Measurements from ENCODE around the gene MAD2L1BP.
"Not testable (repeated sequence)": the region's sequence is repeated elsewhere in the genome, so short reads cannot be mapped to it uniquely, and the experiment has no call there.

Gene MAD2L1BP

GRCh38 chr6:43635387-43636307 is at the start of gene MAD2L1BP:
MAD2L1BP (plus strand) TSS chr6:43635840; CDS start chr6:43635876, 36 bp downstream.
- peak; percentile 75 for DNase-seq

GRCh38 chr6:43588194-43588593 is 47.4 kb upstream of the MAD2L1BP start:
- no peak for DNase-seq

- DNase-seq: not testable (repeated sequence)
These were observed 46.1 kb upstream of the MAD2L1BP start for GRCh38 chr6:43589564-43589963.

- no peak for DNase-seq
These were observed 41.7 kb upstream of the MAD2L1BP start for GRCh38 chr6:43593938-43594337.

- DNase-seq: no peak
These were observed 35.0 kb upstream of the MAD2L1BP start for GRCh38 chr6:43600595-43600994.

- no peak for DNase-seq
These were observed 31.5 kb upstream of the MAD2L1BP start for GRCh38 chr6:43604174-43604573.

GRCh38 chr6:43606019-43606418 is 29.6 kb upstream of the MAD2L1BP start:
- DNase-seq: no peak

- peak; percentile 29 for DNase-seq
These were observed 27.3 kb upstream of the MAD2L1BP start for GRCh38 chr6:43608310-43608763.

- DNase-seq: no peak
These were observed 26.8 kb upstream of the MAD2L1BP start for GRCh38 chr6:43608807-43609206.

GRCh38 chr6:43609402-43609801 is 26.2 kb upstream of the MAD2L1BP start:
- no peak for DNase-seq

- no peak for DNase-seq
These were observed 25.2 kb upstream of the MAD2L1BP start for GRCh38 chr6:43610431-43610830.

- no peak for DNase-seq
These were observed 21.8 kb upstream of the MAD2L1BP start for GRCh38 chr6:43613721-43614395.

- DNase-seq: no peak
These were observed 21.3 kb upstream of the MAD2L1BP start for GRCh38 chr6:43614396-43614730.

GRCh38 chr6:43616725-43617472 is 18.7 kb upstream of the MAD2L1BP start:
- DNase-seq: no peak

- no peak for DNase-seq
These were observed 14.4 kb upstream of the MAD2L1BP start for GRCh38 chr6:43621078-43621835.

- no peak for DNase-seq
These were observed 13.8 kb upstream of the MAD2L1BP start for GRCh38 chr6:43621836-43622180.

GRCh38 chr6:43622541-43622940 is 13.1 kb upstream of the MAD2L1BP start:
- DNase-seq: no peak

- no peak for DNase-seq
These were observed 11.5 kb upstream of the MAD2L1BP start for GRCh38 chr6:43623880-43624785.

GRCh38 chr6:43624786-43625288 is 10.8 kb upstream of the MAD2L1BP start:
- no peak for DNase-seq

- no peak for DNase-seq
These were observed 10.1 kb upstream of the MAD2L1BP start for GRCh38 chr6:43625393-43625992.

All from GDM1 (cell line).